SK-N-SH (cell line): ENCODE results near the gene SLCO1A2.

Experiments used
- EP300 ChIP-seq, 2 experiments: IDR thresholded peaks; 2 replicates each; pipeline versions ENCODE4 v1.4.0 to v1.6.1; 2012; ENCODE audit warnings: borderline replicate concordance in 1 of 2, low read depth in 1 of 2, low read length in 1 of 2
- GATA2 ChIP-seq: sonication (generic); formaldehyde crosslinking; IDR thresholded peaks from 2 replicates; pipeline ENCODE4 v1.5.0; 2020; ENCODE audit warnings: mild to moderate bottlenecking, missing genetic modification reagents
- JUND ChIP-seq: IDR thresholded peaks from 2 replicates; pipeline ENCODE4 v1.4.0; 2012
- MXI1 ChIP-seq: IDR thresholded peaks from 2 replicates; pipeline ENCODE4 v1.6.1; 2012; ENCODE audit warnings: mild to moderate bottlenecking, low read depth, low read length, improper control_type of control experiment
- NFIC ChIP-seq: IDR thresholded peaks from 2 replicates; pipeline ENCODE4 v1.4.0; 2012; ENCODE audit warnings: borderline replicate concordance
- NRF1 ChIP-seq: IDR thresholded peaks from 2 replicates; pipeline ENCODE4 v1.6.1; 2012; ENCODE audit warnings: low read depth, mild to moderate bottlenecking, low read length
- RAD21 ChIP-seq: IDR thresholded peaks from 2 replicates; pipeline ENCODE4 v1.6.1; 2012; ENCODE audit warnings: mild to moderate bottlenecking, low read length
- RCOR1 ChIP-seq: fragments of 150-350 bp; IDR thresholded peaks from 2 replicates; pipeline ENCODE4 v1.6.1; 2017; ENCODE audit warnings: antibody characterized with exemption, low read length
- RFX5 ChIP-seq: IDR thresholded peaks from 2 replicates; pipeline ENCODE4 v1.6.1; 2012; ENCODE audit warnings: mild to moderate bottlenecking, improper control_type of control experiment, low read length
- TF ChIP-seq, protein P1 (sequence below): fragments of 200-600 bp; sonication (generic); IDR thresholded peaks from 2 replicates; pipeline ENCODE4 v1.6.1; 2017; ENCODE audit warnings: antibody characterized with exemption, mild to moderate bottlenecking, moderate library complexity
- TF ChIP-seq, protein P2 (sequence below): IDR thresholded peaks from 2 replicates; pipeline ENCODE4 v1.6.1; 2012; ENCODE audit warnings: mild to moderate bottlenecking, low read depth, low read length, moderate library complexity
- TF ChIP-seq, protein P3 (sequence below): IDR thresholded peaks from 2 replicates; pipeline ENCODE4 v1.4.0; 2012; ENCODE audit warnings: low read depth, borderline replicate concordance

DNA sequence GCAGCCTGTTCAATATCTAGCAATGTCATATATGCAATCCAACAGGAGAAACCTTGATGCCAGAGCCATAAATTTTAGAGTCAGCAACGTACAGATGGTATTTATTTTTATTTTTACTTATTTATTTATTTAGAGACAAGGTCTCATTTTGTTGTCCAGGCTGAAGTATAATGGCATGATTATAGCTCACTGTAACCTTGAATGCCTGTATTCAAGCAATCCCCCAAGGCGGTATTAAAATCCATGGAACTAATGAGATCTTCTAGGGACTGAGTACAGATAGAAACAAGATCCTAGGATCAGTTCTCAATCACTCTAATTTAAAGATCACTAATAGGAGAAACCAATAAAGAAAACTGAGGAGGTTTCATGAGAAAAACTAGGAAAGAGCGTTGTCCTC is 114.5 kb downstream of the SLCO1A2 start:
- TF ChIP-seq, protein P1, sequence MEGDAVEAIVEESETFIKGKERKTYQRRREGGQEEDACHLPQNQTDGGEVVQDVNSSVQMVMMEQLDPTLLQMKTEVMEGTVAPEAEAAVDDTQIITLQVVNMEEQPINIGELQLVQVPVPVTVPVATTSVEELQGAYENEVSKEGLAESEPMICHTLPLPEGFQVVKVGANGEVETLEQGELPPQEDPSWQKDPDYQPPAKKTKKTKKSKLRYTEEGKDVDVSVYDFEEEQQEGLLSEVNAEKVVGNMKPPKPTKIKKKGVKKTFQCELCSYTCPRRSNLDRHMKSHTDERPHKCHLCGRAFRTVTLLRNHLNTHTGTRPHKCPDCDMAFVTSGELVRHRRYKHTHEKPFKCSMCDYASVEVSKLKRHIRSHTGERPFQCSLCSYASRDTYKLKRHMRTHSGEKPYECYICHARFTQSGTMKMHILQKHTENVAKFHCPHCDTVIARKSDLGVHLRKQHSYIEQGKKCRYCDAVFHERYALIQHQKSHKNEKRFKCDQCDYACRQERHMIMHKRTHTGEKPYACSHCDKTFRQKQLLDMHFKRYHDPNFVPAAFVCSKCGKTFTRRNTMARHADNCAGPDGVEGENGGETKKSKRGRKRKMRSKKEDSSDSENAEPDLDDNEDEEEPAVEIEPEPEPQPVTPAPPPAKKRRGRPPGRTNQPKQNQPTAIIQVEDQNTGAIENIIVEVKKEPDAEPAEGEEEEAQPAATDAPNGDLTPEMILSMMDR: no peak
- TF ChIP-seq RAD21 (no peak), NFIC (no peak), NRF1 (no peak), EP300 (IDR thresholded peaks at IDR 0.05; ENCODE audit: borderline replicate concordance in 1 of 2, low read depth in 1 of 2, low read length in 1 of 2) (no peak), RCOR1 (no peak), RFX5 (no peak), MXI1 (no peak), GATA2 (CRISPR knock-in tag) (no peak), JUND (no peak)
- TF ChIP-seq, protein P2, sequence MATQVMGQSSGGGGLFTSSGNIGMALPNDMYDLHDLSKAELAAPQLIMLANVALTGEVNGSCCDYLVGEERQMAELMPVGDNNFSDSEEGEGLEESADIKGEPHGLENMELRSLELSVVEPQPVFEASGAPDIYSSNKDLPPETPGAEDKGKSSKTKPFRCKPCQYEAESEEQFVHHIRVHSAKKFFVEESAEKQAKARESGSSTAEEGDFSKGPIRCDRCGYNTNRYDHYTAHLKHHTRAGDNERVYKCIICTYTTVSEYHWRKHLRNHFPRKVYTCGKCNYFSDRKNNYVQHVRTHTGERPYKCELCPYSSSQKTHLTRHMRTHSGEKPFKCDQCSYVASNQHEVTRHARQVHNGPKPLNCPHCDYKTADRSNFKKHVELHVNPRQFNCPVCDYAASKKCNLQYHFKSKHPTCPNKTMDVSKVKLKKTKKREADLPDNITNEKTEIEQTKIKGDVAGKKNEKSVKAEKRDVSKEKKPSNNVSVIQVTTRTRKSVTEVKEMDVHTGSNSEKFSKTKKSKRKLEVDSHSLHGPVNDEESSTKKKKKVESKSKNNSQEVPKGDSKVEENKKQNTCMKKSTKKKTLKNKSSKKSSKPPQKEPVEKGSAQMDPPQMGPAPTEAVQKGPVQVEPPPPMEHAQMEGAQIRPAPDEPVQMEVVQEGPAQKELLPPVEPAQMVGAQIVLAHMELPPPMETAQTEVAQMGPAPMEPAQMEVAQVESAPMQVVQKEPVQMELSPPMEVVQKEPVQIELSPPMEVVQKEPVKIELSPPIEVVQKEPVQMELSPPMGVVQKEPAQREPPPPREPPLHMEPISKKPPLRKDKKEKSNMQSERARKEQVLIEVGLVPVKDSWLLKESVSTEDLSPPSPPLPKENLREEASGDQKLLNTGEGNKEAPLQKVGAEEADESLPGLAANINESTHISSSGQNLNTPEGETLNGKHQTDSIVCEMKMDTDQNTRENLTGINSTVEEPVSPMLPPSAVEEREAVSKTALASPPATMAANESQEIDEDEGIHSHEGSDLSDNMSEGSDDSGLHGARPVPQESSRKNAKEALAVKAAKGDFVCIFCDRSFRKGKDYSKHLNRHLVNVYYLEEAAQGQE: no peak
- TF ChIP-seq, protein P3, sequence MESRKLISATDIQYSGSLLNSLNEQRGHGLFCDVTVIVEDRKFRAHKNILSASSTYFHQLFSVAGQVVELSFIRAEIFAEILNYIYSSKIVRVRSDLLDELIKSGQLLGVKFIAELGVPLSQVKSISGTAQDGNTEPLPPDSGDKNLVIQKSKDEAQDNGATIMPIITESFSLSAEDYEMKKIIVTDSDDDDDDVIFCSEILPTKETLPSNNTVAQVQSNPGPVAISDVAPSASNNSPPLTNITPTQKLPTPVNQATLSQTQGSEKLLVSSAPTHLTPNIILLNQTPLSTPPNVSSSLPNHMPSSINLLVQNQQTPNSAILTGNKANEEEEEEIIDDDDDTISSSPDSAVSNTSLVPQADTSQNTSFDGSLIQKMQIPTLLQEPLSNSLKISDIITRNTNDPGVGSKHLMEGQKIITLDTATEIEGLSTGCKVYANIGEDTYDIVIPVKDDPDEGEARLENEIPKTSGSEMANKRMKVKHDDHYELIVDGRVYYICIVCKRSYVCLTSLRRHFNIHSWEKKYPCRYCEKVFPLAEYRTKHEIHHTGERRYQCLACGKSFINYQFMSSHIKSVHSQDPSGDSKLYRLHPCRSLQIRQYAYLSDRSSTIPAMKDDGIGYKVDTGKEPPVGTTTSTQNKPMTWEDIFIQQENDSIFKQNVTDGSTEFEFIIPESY: no peak
